Measurements from ENCODE around the gene TENT5C.

TENT5C gene

DNA sequence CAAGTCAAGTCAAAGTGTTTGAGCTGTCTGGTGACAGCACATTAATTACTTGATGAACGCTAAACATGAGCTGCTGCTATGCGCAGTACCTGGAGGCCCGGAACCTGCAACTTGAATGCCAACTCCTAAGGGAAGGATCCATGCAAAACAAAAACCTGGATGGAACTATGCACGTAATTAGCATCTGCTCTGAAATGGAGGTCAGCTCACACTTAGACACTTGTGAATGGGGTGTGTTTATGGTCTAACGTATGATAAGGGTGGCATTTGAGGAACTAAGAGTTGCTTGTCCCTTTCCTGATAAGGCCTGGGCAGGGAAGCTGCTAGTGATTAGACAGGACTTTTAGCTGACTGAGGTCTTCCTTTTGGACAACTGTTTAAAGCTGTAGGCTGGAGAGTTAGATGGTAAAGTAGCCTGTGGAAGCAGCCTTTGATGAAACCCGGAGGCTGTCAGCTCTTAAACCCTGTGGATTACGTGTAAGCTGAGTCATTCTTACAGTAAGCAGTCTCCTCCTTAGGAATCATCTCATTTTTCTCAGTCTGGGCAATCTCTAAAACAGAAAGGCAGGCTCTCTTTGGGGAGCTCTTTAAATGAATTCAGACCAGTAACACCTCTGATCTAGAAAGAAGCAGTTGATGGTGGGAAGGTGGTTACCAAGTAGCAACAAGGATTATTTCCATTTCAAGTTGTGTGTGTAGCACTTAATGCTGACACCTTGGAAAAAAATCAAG is 6.8 kb downstream of the TENT5C start:
- DNase-seq (ENCODE audit: low spot score) = peak; percentile 43
- Histone ChIP-seq H3K27ac (peak overlapping the region; percentile 13 to 14), H3K4me3 (no peak overlapping the region)
- TF ChIP-seq, protein P1, sequence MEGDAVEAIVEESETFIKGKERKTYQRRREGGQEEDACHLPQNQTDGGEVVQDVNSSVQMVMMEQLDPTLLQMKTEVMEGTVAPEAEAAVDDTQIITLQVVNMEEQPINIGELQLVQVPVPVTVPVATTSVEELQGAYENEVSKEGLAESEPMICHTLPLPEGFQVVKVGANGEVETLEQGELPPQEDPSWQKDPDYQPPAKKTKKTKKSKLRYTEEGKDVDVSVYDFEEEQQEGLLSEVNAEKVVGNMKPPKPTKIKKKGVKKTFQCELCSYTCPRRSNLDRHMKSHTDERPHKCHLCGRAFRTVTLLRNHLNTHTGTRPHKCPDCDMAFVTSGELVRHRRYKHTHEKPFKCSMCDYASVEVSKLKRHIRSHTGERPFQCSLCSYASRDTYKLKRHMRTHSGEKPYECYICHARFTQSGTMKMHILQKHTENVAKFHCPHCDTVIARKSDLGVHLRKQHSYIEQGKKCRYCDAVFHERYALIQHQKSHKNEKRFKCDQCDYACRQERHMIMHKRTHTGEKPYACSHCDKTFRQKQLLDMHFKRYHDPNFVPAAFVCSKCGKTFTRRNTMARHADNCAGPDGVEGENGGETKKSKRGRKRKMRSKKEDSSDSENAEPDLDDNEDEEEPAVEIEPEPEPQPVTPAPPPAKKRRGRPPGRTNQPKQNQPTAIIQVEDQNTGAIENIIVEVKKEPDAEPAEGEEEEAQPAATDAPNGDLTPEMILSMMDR (IDR thresholded peaks at IDR 0.05) = no peak

DNA sequence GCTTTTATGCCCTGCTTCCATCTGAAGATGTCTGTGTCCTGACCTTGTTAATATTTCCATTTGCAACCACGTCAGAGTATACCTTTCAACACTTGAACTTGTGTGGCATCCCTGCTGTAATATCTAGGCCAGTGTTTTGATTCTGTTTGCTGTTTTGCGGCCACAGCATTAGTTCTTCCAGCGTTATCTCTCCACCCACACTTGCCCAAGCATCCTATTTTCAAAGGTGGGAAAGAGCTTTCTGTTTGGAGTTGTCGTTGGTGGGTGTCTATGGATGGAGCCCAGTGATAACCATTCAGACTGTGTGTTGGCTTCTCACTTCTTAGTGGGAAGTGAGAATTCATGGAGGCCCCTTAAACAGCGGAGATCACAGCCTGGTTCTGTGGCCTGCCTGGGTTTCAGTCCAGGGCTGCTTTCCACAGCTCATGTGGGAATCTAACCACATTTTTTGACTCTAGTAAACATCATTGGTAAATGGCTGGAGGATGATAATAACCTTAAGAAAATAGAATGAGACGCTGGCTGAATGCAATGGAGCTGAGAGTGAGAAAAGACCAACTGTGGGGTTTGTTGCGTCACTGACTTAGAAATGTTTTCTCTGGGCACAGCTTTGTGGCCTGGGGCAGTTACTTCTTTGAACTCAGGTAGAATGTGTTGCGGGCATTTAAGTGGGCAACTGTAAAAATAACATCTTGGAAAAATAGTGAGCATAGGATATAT is 7.6 kb downstream of the TENT5C start:
- TF ChIP-seq, protein P1 (IDR thresholded peaks at IDR 0.05) = no peak
- Histone ChIP-seq H3K4me3 (no peak overlapping the region), H3K27ac (peak overlapping the region; percentile 13 to 14)
- peak; percentile 46 for DNase-seq (ENCODE audit: low spot score)

DNA sequence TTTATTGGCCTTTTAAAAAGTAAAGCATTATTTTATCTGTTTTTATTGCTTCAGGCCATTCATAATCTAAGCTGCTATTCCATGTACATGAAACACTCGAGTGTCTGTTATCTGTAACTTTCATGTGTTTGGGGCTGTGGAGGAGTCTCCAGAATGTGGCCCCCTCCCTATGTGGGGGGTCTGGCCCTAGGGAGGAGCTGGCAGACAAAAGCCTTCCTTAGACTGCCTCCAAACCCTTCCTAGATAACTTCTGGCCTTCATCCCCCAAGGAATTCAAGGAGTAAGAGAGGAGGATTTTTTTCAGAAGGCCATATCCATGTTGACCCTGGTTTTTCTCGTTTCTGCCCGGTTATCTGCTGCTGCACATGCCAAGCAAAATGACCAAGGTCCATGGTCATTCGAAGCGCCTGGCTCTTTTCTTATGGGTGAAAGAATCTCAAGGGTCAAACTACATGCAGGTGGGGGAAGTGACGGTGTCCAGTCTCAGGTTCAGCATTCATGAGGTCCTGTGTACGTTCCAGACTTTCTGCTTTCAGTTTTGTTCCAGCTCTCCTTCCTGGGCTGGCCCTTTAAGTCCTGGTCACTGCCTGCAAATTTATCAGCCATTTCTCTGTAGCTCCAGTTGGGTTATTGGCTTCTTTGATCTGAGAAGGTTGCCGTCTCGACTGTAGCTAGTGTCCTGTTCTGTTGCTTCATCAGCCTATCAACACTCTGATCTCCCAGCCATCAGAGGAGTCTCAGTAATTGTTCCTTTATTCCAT is 8.3 kb downstream of the TENT5C start:
- TF ChIP-seq, protein P1 (IDR thresholded peaks at IDR 0.05) = no peak
- DNase-seq (ENCODE audit: low spot score) = peak; percentile 35
- Histone ChIP-seq H3K27ac (peak overlapping the region in 1 of 2 donors; percentile 13), H3K4me3 (no peak overlapping the region)

DNA sequence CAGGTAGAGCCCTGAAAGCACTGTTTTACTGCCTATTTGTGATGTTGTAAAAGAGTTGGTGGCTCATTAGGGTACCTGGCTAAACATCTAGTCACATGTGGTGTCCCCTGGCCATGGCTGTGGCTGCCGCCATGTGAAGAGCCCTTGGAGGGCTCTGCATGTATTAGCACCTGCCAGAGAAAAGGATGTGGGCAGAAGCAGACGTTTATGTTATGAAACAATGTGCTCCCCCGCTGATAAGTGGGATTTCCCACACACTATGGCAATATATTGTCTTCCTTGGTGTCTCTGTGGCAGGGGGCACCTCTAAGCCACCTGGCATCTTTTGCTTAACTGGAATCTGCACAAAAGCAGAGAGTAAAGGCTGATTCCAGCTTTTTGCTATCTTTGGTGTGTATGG is 9.6 kb downstream of the TENT5C start:
- TF ChIP-seq, protein P1 (IDR thresholded peaks at IDR 0.05) = no peak
- no peak overlapping the region for H3K27ac ChIP-seq
- H3K4me3 ChIP-seq = no peak overlapping the region
- DNase-seq (ENCODE audit: low spot score) = peak; percentile 9

DNA sequence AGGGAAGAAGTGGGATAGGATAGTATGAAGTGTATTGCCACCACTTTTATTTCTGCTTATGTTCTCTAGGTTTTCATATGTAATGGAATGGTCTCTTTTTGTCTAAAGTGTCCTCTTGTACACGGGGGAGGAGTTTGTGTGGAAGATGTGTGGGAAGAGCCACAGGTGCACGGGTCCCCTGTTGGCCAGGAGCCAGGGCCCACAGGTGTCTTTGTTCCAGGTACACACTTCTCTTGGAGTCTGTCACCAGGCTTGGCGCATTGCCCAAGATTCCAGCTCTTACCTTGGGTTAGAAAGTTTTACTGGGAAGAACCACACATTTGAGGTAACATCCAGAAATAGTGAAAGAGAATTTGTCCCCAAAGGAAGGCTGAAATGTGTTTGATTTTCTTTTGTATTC is 10.5 kb downstream of the TENT5C start:
- Histone ChIP-seq H3K4me3 (no peak overlapping the region), H3K27ac (no peak overlapping the region)
- peak; percentile 63 for DNase-seq (ENCODE audit: low spot score)
- TF ChIP-seq, protein P1 (IDR thresholded peaks at IDR 0.05) = no peak

DNA sequence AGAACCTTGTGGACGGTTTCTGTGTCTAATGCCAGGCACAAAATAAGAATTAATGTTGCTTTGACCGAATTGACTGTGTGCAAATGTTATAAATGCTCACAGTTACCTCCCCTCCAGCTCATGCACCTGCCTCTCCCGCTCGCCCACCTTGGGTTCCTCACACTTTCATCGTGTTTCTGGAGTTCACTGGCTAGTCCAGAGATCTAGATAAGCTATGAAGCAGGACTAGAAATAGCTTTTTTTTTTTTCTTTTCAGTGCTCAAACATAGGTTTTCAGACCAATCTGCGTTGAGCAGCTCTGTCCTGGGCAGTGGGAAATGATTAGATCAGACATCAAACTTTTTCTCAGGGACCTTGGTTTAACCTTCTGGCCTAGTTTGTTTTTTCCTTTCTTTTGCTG is 11.1 kb downstream of the TENT5C start:
- Histone ChIP-seq H3K27ac (no peak overlapping the region), H3K4me3 (no peak overlapping the region)
- TF ChIP-seq, protein P1 (IDR thresholded peaks at IDR 0.05) = no peak
- DNase-seq (ENCODE audit: low spot score) = no peak

All from coronary artery (tissue), 2 donors.